ENCODE data around the gene ZNF888.

GRCh38 chr19:52917531-52917930 is 5.7 kb downstream of the ZNF888 start:
- TF ChIP-seq CTCF (IDR thresholded peaks at IDR 0.05 in 4 of 5, conservative IDR thresholded peaks at IDR 0.05 in 1 of 5) (no peak), POLR2A (IDR thresholded peaks at IDR 0.05) (no peak)

All from gastrocnemius medialis (tissue), 4 donors.